Hepatocyte (in vitro differentiated cells): ENCODE measurements around the gene ZSWIM7.

ENCODE experiments used
- EZH2 ChIP-seq: fragments of 200-600 bp; sonication (generic); IDR thresholded peaks from 2 replicates; pipeline ENCODE4 v1.6.1; 2016; ENCODE audit warnings: antibody characterized with exemption, mild to moderate bottlenecking, borderline replicate concordance
- EZH2phosphoT487 ChIP-seq: fragments of 200-600 bp; sonication (generic); IDR thresholded peaks from one replicate; pipeline ENCODE4 v1.6.1; 2018; ENCODE audit warnings: antibody characterized with exemption, mild to moderate bottlenecking, low read depth, moderate library complexity; ENCODE audit not compliant: unreplicated experiment, severe bottlenecking
- TF ChIP-seq, protein P1 (sequence below): fragments of 200-600 bp; sonication (generic); IDR thresholded peaks from 2 replicates; pipeline ENCODE4 v1.5.1; 2016; ENCODE audit warnings: antibody characterized with exemption, mild to moderate bottlenecking; ENCODE audit not compliant: poor library complexity

GRCh38 chr17:15947271-15947670 is 52.2 kb downstream of the ZSWIM7 start:
- TF ChIP-seq, protein P1, sequence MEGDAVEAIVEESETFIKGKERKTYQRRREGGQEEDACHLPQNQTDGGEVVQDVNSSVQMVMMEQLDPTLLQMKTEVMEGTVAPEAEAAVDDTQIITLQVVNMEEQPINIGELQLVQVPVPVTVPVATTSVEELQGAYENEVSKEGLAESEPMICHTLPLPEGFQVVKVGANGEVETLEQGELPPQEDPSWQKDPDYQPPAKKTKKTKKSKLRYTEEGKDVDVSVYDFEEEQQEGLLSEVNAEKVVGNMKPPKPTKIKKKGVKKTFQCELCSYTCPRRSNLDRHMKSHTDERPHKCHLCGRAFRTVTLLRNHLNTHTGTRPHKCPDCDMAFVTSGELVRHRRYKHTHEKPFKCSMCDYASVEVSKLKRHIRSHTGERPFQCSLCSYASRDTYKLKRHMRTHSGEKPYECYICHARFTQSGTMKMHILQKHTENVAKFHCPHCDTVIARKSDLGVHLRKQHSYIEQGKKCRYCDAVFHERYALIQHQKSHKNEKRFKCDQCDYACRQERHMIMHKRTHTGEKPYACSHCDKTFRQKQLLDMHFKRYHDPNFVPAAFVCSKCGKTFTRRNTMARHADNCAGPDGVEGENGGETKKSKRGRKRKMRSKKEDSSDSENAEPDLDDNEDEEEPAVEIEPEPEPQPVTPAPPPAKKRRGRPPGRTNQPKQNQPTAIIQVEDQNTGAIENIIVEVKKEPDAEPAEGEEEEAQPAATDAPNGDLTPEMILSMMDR, result no peak
- no peak for TF ChIP-seq EZH2
- no peak for TF ChIP-seq EZH2phosphoT487
